Transverse colon (tissue), 4 donors: ENCODE data around the gene C6orf47. TPM values are rescaled to one million over a fixed set of nuclear protein-coding genes. Genes with fewer than 3 reads are reported as not detected.

ENCODE experiments used
- DNase-seq: peaks from one replicate; pipeline ENCODE4 v3.0.0-alpha.2; 2019
- H3K27ac ChIP-seq, 4 donors: fragments of 200-600 bp; sonication (generic); 2 replicates each; pipeline ENCODE4 v1.5.1; 2016 to 2018; ENCODE audit warnings: inconsistent platforms in 4 of 4
- H3K27me3 ChIP-seq: fragments of 200-600 bp; sonication (generic); 2 replicates; pipeline ENCODE4 v1.5.1; 2017; ENCODE audit warnings: inconsistent platforms
- H3K36me3 ChIP-seq, 4 donors: fragments of 200-600 bp; sonication (generic); 2 replicates each; pipeline ENCODE4 v1.5.1; 2017 to 2019; ENCODE audit warnings: inconsistent platforms in 4 of 4
- H3K4me1 ChIP-seq, 4 donors: fragments of 200-600 bp; sonication (generic); 2 replicates each; pipeline ENCODE4 v1.5.1; 2017 to 2020; ENCODE audit warnings: inconsistent platforms in 4 of 4
- H3K4me3 ChIP-seq, 4 donors: fragments of 200-600 bp; sonication (generic); 1 replicate in 1 of 4; 2 replicates in 3 of 4; pipeline versions ENCODE4 v1.5.1 to v1.6.1; 2017 to 2019; ENCODE audit warnings: inconsistent platforms in 4 of 4
- H3K9me3 ChIP-seq, 2 donors: fragments of 200-600 bp; sonication (generic); 2 replicates each; pipeline ENCODE4 v1.5.1; 2017 to 2019; ENCODE audit warnings: inconsistent platforms in 2 of 2
- CTCF ChIP-seq, 5 experiments: fragments of 200-600 bp in 3 of 5; fragments of 450-650 bp in 2 of 5; sonication (generic) in 3 of 5; IDR thresholded peaks; 1 replicate in 2 of 5; 2 replicates in 3 of 5; pipeline ENCODE4 v1.5.1; 2016 to 2017; ENCODE audit warnings: antibody characterized with exemption in 5 of 5, inconsistent platforms in 3 of 5, mild to moderate bottlenecking in 2 of 5, moderate library complexity in 1 of 5
- EP300 ChIP-seq: sonication (generic); formaldehyde crosslinking; IDR thresholded peaks from one replicate; pipeline ENCODE4 v1.6.1; 2017; ENCODE audit warnings: antibody characterized with exemption, low read depth
- POLR2A ChIP-seq: fragments of 450-650 bp; IDR thresholded peaks from one replicate; pipeline ENCODE4 v1.6.1; 2016; ENCODE audit warnings: antibody characterized with exemption, mild to moderate bottlenecking, moderate library complexity
- POLR2AphosphoS5 ChIP-seq, 3 donors: sonication (generic); formaldehyde crosslinking; IDR thresholded peaks; one replicate each; pipeline ENCODE4 v1.6.1; 2016; ENCODE audit warnings: antibody characterized with exemption in 3 of 3
- WGBS, 2 donors: methylation state at CpG; one replicate each; pipeline ENCODE4 v1.1.5; 2018; ENCODE audit warnings: low coverage in 1 of 2; 5-methylcytosine and 5-hydroxymethylcytosine counted together
- in situ Hi-C, 4 donors: fragments of 200-750 bp; cut with MboI; loops; one replicate each; pipeline versions ENCODE4 v1.15.0 to v1.15.1; 2017; ENCODE audit warnings: low sequenced_read_pairs in 3 of 4, low pct_ligation_motif_present in 1 of 4, low pct_unique_long_range_greater_than_20kb in 1 of 4
- intact Hi-C: fragments of 100-400 bp; cut with DNase I; formaldehyde crosslinking; loops from one replicate; pipeline ENCODE4 v1.15.1; 2023; ENCODE audit warnings: low total_unique reads
- total RNA-seq, 4 donors: library from RNA; depleted of rRNA; stranded (reverse); fragments of >200 nt; gene quantifications; one replicate each; pipeline ENCODE4 v1.1.0, GENCODE V29; 2016

Gene C6orf47
- total RNA-seq, 4 donors from 2014 or later, result 18.7 to 45.7 (median 25.2) TPM

- H3K4me3 ChIP-seq, result no peak overlapping the region
- in situ Hi-C loops, result no loop called here
- H3K36me3 ChIP-seq, result peaks cover 0 to 50% (median 26%) of the 10 kb centered on the region in 4 donors
- H3K9me3 ChIP-seq, result no peaks in the 10 kb centered on the region
- TF ChIP-seq EP300 (no peak), POLR2AphosphoS5 (IDR thresholded peaks at IDR 0.05) (no peak), CTCF (IDR thresholded peaks at IDR 0.05) (no peak), POLR2A (no peak)
- no peaks in the 10 kb centered on the region for H3K4me1 ChIP-seq
- no peak overlapping the region for H3K27ac ChIP-seq
- no peak for DNase-seq
- intact Hi-C loops, result no loop called here
- no peaks in the 10 kb centered on the region for H3K27me3 ChIP-seq
- 78 to 91% methylated on average over 2 to 9 of the region's 9 CpGs for WGBS, 2 donors
Observed at GRCh38 chr6:31692886-31693285, 32.3 kb upstream of the C6orf47 start.

- intact Hi-C loops (no loop called here), in situ Hi-C loops (no loop called here)
- no peak for DNase-seq
- TF ChIP-seq EP300, result no peak
- TF ChIP-seq POLR2A, result no peak
- no peak for TF ChIP-seq POLR2AphosphoS5 (IDR thresholded peaks at IDR 0.05)
- TF ChIP-seq CTCF (IDR thresholded peaks at IDR 0.05), result no peak
- 87% methylated on average over 4 of the region's 4 CpGs; no CpG with 5 or more reads in 1 of the 2 donors for WGBS, 2 donors
- H3K4me3 ChIP-seq, result no peak overlapping the region
- H3K4me1 ChIP-seq, result no peaks in the 10 kb centered on the region
- no peak overlapping the region for H3K27ac ChIP-seq
- H3K27me3 ChIP-seq, result no peaks in the 10 kb centered on the region
- H3K9me3 ChIP-seq, result no peaks in the 10 kb centered on the region
- H3K36me3 ChIP-seq, result peaks cover 0 to 55% (median 29%) of the 10 kb centered on the region in 4 donors
Observed at GRCh38 chr6:31692353-31692752, 31.8 kb upstream of the C6orf47 start.

- Histone ChIP-seq H3K4me3 (no peak overlapping the region), H3K36me3 (peaks cover 0 to 55% (median 27%) of the 10 kb centered on the region in 4 donors)
- DNase-seq, result no peak
Observed at GRCh38 chr6:31691564-31692108, 31.1 kb upstream of the C6orf47 start.

GRCh38 chr6:31691078-31691463 is 30.5 kb upstream of the C6orf47 start:
- Histone ChIP-seq H3K36me3 (peaks cover 0 to 53% (median 26%) of the 10 kb centered on the region in 4 donors), H3K4me1 (no peaks in the 10 kb centered on the region), H3K9me3 (no peaks in the 10 kb centered on the region), H3K27me3 (no peaks in the 10 kb centered on the region), H3K4me3 (no peak overlapping the region), H3K27ac (peak overlapping the region in 2 of 4 donors; percentile 48 to 53)
- DNase-seq, result no peak
- in situ Hi-C loops, result no loop called here
- TF ChIP-seq CTCF (IDR thresholded peaks at IDR 0.05), result no peak
- TF ChIP-seq POLR2A, result no peak
- no peak for TF ChIP-seq EP300
- TF ChIP-seq POLR2AphosphoS5 (IDR thresholded peaks at IDR 0.05), result no peak
- intact Hi-C loops, result no loop called here
- 82 to 90% methylated on average over 4 to 6 of the region's 6 CpGs for WGBS, 2 donors

More at GRCh38 chr6:31691564-31692108, 31.1 kb upstream of the C6orf47 start:
- no peaks in the 10 kb centered on the region for H3K9me3 ChIP-seq
- no peaks in the 10 kb centered on the region for H3K4me1 ChIP-seq
- no peak for TF ChIP-seq POLR2A
- no peak for TF ChIP-seq EP300
- no peak for TF ChIP-seq POLR2AphosphoS5 (IDR thresholded peaks at IDR 0.05)
- no peak for TF ChIP-seq CTCF (IDR thresholded peaks at IDR 0.05)
- in situ Hi-C loops, result no loop called here
- 94% methylated on average over 12 of the region's 12 CpGs; no CpG with 5 or more reads in 1 of the 2 donors for WGBS, 2 donors
- intact Hi-C loops, result no loop called here
- H3K27ac ChIP-seq, result no peak overlapping the region
- no peaks in the 10 kb centered on the region for H3K27me3 ChIP-seq
